Measurements from ENCODE around the gene MISP. TPM values are rescaled to one million over a fixed set of nuclear protein-coding genes. Genes with fewer than 3 reads are reported as not detected.
A peak's percentile ranks its signal among the peaks of the same experiment; 100 is the strongest.

The MISP gene
- total and polyA plus RNA-seq, 9 of the 15 experiments (the other 6 are each of a cell fraction or from before 2014, with no cell fraction given) = 0.04 to 0.29 (median 0.05) TPM; not detected in 5

DNA sequence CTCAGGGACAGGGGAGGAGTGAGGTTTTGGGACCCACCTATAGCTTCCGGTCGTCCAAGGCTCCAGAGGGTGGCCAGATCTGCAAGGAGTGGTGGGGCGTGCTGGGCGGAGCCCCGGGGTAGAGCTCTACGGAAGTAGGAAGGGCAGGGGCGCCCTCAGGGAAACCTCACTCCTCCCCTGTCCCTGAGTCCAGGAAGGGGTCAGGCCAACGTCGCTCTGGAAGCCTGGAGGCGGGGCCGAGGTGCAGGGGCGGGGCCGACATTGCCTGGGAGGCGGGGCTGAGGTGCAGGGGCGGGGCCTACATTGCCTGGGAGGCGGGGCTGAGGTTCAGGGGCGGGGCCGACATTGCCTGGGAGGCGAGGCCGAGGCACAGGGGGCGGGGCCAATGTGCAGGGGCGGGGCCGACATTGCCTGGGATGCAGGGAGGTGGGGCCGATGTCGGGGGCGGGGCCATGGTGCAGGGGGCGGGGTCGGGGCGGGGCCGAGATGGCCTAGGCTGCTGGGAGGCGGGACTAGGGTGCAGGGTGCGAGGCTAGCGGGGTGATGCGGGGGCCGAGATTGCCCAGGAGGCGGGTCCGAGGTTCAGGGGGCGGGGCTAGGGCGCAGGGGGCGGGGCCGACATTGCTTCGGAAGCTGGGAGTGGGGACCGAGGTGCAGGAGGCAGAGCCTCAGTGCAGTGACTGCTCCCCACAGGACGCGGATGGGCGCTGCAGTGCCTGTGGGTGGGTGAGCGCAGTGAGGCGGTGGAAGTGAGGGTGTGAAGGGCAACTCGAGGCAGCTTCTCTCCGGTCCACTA is 47.1 kb upstream of the MISP start (continued):
- TF ChIP-seq, protein P1, sequence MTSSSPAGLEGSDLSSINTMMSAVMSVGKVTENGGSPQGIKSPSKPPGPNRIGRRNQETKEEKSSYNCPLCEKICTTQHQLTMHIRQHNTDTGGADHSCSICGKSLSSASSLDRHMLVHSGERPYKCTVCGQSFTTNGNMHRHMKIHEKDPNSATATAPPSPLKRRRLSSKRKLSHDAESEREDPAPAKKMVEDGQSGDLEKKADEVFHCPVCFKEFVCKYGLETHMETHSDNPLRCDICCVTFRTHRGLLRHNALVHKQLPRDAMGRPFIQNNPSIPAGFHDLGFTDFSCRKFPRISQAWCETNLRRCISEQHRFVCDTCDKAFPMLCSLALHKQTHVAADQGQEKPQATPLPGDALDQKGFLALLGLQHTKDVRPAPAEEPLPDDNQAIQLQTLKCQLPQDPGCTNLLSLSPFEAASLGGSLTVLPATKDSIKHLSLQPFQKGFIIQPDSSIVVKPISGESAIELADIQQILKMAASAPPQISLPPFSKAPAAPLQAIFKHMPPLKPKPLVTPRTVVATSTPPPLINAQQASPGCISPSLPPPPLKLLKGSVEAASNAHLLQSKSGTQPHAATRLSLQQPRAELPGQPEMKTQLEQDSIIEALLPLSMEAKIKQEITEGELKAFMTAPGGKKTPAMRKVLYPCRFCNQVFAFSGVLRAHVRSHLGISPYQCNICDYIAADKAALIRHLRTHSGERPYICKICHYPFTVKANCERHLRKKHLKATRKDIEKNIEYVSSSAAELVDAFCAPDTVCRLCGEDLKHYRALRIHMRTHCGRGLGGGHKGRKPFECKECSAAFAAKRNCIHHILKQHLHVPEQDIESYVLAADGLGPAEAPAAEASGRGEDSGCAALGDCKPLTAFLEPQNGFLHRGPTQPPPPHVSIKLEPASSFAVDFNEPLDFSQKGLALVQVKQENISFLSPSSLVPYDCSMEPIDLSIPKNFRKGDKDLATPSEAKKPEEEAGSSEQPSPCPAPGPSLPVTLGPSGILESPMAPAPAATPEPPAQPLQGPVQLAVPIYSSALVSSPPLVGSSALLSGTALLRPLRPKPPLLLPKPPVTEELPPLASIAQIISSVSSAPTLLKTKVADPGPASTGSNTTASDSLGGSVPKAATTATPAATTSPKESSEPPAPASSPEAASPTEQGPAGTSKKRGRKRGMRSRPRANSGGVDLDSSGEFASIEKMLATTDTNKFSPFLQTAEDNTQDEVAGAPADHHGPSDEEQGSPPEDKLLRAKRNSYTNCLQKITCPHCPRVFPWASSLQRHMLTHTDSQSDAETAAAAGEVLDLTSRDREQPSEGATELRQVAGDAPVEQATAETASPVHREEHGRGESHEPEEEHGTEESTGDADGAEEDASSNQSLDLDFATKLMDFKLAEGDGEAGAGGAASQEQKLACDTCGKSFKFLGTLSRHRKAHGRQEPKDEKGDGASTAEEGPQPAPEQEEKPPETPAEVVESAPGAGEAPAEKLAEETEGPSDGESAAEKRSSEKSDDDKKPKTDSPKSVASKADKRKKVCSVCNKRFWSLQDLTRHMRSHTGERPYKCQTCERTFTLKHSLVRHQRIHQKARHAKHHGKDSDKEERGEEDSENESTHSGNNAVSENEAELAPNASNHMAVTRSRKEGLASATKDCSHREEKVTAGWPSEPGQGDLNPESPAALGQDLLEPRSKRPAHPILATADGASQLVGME (CRISPR knock-in tag; IDR thresholded peaks at IDR 0.05) = no peak
- TF ChIP-seq MBD2 (IDR thresholded peaks at IDR 0.05; ENCODE audit: borderline replicate concordance, low read depth) = 0 out of 2 replicates have a peak, but pooled peaks have one; percentile 30
- peak; percentile 14 for TF ChIP-seq CCNT2 (IDR thresholded peaks at IDR 0.05; ENCODE audit: borderline replicate concordance, extremely low read depth, insufficient read length, low read depth, low read length)
- TF ChIP-seq ZNF174 (CRISPR knock-in tag; IDR thresholded peaks at IDR 0.05) = no peak
- TF ChIP-seq GABPA (tag; conservative IDR thresholded peaks at IDR 0.05; ENCODE audit: low read depth) = peak; percentile 82
- TF ChIP-seq JUND (IDR thresholded peaks at IDR 0.05; ENCODE audit: borderline replicate concordance, low read depth, low read length) = 0 out of 2 replicates have a peak, but pooled peaks have one; percentile 31
- no peak; the same call in 2 of the 3 replicates for TF ChIP-seq JUND (tag; IDR thresholded peaks at IDR 0.05; ENCODE audit: borderline replicate concordance, low read depth, low read length)
- TF ChIP-seq CHD1 (IDR thresholded peaks at IDR 0.05; ENCODE audit: low read length) = peak; percentile 41
- TF ChIP-seq, protein P2, sequence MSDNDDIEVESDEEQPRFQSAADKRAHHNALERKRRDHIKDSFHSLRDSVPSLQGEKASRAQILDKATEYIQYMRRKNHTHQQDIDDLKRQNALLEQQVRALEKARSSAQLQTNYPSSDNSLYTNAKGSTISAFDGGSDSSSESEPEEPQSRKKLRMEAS (CRISPR knock-in tag; IDR thresholded peaks at IDR 0.05) = peak; percentile 35; the same call in 1 of the 2 replicates
- TF ChIP-seq, protein P3, sequence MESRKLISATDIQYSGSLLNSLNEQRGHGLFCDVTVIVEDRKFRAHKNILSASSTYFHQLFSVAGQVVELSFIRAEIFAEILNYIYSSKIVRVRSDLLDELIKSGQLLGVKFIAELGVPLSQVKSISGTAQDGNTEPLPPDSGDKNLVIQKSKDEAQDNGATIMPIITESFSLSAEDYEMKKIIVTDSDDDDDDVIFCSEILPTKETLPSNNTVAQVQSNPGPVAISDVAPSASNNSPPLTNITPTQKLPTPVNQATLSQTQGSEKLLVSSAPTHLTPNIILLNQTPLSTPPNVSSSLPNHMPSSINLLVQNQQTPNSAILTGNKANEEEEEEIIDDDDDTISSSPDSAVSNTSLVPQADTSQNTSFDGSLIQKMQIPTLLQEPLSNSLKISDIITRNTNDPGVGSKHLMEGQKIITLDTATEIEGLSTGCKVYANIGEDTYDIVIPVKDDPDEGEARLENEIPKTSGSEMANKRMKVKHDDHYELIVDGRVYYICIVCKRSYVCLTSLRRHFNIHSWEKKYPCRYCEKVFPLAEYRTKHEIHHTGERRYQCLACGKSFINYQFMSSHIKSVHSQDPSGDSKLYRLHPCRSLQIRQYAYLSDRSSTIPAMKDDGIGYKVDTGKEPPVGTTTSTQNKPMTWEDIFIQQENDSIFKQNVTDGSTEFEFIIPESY (CRISPR knock-in tag; IDR thresholded peaks at IDR 0.05) = peak; percentile 88
- peak; percentile 65 for TF ChIP-seq POLR2B (IDR thresholded peaks at IDR 0.05; ENCODE audit: low read depth, partially characterized antibody)
- peak; percentile 18; the same call in 1 of the 2 replicates for TF ChIP-seq BHLHE40 (IDR thresholded peaks at IDR 0.05; ENCODE audit: low read length)
- TF ChIP-seq, protein P4, sequence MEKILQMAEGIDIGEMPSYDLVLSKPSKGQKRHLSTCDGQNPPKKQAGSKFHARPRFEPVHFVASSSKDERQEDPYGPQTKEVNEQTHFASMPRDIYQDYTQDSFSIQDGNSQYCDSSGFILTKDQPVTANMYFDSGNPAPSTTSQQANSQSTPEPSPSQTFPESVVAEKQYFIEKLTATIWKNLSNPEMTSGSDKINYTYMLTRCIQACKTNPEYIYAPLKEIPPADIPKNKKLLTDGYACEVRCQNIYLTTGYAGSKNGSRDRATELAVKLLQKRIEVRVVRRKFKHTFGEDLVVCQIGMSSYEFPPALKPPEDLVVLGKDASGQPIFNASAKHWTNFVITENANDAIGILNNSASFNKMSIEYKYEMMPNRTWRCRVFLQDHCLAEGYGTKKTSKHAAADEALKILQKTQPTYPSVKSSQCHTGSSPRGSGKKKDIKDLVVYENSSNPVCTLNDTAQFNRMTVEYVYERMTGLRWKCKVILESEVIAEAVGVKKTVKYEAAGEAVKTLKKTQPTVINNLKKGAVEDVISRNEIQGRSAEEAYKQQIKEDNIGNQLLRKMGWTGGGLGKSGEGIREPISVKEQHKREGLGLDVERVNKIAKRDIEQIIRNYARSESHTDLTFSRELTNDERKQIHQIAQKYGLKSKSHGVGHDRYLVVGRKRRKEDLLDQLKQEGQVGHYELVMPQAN (IDR thresholded peaks at IDR 0.05; ENCODE audit: borderline replicate concordance) = 0 out of 2 replicates have a peak, but pooled peaks have one; percentile 10
- TF ChIP-seq POLR2G (IDR thresholded peaks at IDR 0.05; ENCODE audit: low read depth, low read length) = peak; percentile 84
- TF ChIP-seq HCFC1 (IDR thresholded peaks at IDR 0.05; ENCODE audit: low read depth, low read length) = peak; percentile 21; the same call in 1 of the 2 replicates
- no peak for TF ChIP-seq LEF1 (IDR thresholded peaks at IDR 0.05)
- TF ChIP-seq ZNF384 (IDR thresholded peaks at IDR 0.05; ENCODE audit: low read depth, low read length) = no peak
